Measurements from ENCODE around the gene COX17. TPM values are rescaled to one million over a fixed set of nuclear protein-coding genes. Genes with fewer than 3 reads are reported as not detected.
A peak's percentile ranks its signal among the peaks of the same experiment; 100 is the strongest.

Gene COX17
- total and polyA plus RNA-seq, 9 of the 15 experiments (the other 6 are each of a cell fraction or from before 2014, with no cell fraction given): 29.1 to 167 (median 60.6) TPM

GRCh38 chr3:119676771-119677640 lies at the start of gene COX17 (continued):
- TF ChIP-seq, protein P1, sequence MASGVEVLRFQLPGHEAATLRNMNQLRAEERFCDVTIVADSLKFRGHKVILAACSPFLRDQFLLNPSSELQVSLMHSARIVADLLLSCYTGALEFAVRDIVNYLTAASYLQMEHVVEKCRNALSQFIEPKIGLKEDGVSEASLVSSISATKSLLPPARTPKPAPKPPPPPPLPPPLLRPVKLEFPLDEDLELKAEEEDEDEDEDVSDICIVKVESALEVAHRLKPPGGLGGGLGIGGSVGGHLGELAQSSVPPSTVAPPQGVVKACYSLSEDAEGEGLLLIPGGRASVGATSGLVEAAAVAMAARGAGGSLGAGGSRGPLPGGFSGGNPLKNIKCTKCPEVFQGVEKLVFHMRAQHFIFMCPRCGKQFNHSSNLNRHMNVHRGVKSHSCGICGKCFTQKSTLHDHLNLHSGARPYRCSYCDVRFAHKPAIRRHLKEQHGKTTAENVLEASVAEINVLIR (CRISPR knock-in tag; IDR thresholded peaks at IDR 0.05): no peak
- TF ChIP-seq C11orf30 (IDR thresholded peaks at IDR 0.05; ENCODE audit: low read depth) (peak; percentile 74), DDX20 (tag; IDR thresholded peaks at IDR 0.05; ENCODE audit: low read depth) (no peak), HMBOX1 (IDR thresholded peaks at IDR 0.05) (no peak), ZNF740 (CRISPR knock-in tag; IDR thresholded peaks at IDR 0.05) (peak; percentile 79), ZNF740 (tag; IDR thresholded peaks at IDR 0.05) (peak in 1 of 2 experiments; percentile 96; a peak in 2 of 4 replicates), CBX3 (IDR thresholded peaks at IDR 0.05; ENCODE audit: borderline replicate concordance in 1 of 2, low read length in 2 of 2) (peak in 1 of 2 experiments; percentile 25; a peak in 1 of 3 replicates), ZBTB5 (IDR thresholded peaks at IDR 0.05) (no peak), POLR2H (tag; IDR thresholded peaks at IDR 0.05; ENCODE audit: low read depth) (peak; percentile 80), ZNF24 (IDR thresholded peaks at IDR 0.05) (no peak), ZNF384 (IDR thresholded peaks at IDR 0.05; ENCODE audit: low read depth, low read length) (no peak), EHMT2 (IDR thresholded peaks at IDR 0.05) (no peak), PRDM10 (IDR thresholded peaks at IDR 0.05; ENCODE audit: partially characterized antibody) (no peak), HNRNPK (IDR thresholded peaks at IDR 0.05; ENCODE audit: low read depth, low read length, poor library complexity, severe bottlenecking) (no peak), SREBF1 (IDR thresholded peaks at IDR 0.05; ENCODE audit: borderline replicate concordance, low read depth, low read length) (peak; percentile 87; the same call in 1 of the 2 replicates), RAD51 (IDR thresholded peaks at IDR 0.05; ENCODE audit: borderline replicate concordance, low read depth) (no peak)
- TF ChIP-seq, protein P2, sequence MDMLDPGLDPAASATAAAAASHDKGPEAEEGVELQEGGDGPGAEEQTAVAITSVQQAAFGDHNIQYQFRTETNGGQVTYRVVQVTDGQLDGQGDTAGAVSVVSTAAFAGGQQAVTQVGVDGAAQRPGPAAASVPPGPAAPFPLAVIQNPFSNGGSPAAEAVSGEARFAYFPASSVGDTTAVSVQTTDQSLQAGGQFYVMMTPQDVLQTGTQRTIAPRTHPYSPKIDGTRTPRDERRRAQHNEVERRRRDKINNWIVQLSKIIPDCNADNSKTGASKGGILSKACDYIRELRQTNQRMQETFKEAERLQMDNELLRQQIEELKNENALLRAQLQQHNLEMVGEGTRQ (CRISPR knock-in tag; IDR thresholded peaks at IDR 0.05): no peak
